Glutamatergic neuron (in vitro differentiated cells): ENCODE measurements around the gene RHBDL1. TPM values are rescaled to one million over a fixed set of nuclear protein-coding genes. Genes with fewer than 3 reads are reported as not detected.

Experiments
- DNase-seq: peaks from one replicate; pipeline ENCODE4 v3.0.0; 2022
- H3K27ac Mint-ChIP-seq: one replicate; pipeline ENCODE4 v1.8.0; 2020; ENCODE audit warnings: mild to moderate bottlenecking, mixed read lengths, inconsistent platforms; ENCODE audit not compliant: unreplicated experiment
- H3K27me3 Mint-ChIP-seq: one replicate; pipeline ENCODE4 v1.8.0; 2020; ENCODE audit warnings: mild to moderate bottlenecking, moderate library complexity, mixed read lengths, inconsistent platforms; ENCODE audit not compliant: unreplicated experiment
- H3K36me3 Mint-ChIP-seq: one replicate; pipeline ENCODE4 v1.8.0; 2020; ENCODE audit warnings: mild to moderate bottlenecking, mixed read lengths, inconsistent platforms; ENCODE audit not compliant: unreplicated experiment
- H3K4me1 Mint-ChIP-seq: one replicate; pipeline ENCODE4 v1.8.0; 2020; ENCODE audit warnings: mild to moderate bottlenecking, low read depth, mixed read lengths, inconsistent platforms; ENCODE audit not compliant: unreplicated experiment
- H3K4me3 Mint-ChIP-seq: one replicate; pipeline ENCODE4 v1.8.0; 2020; ENCODE audit warnings: mild to moderate bottlenecking, mixed read lengths, inconsistent platforms; ENCODE audit not compliant: unreplicated experiment
- H3K9me3 Mint-ChIP-seq: one replicate; pipeline ENCODE4 v1.8.0; 2020; ENCODE audit warnings: mild to moderate bottlenecking, moderate library complexity, mixed read lengths, inconsistent platforms; ENCODE audit not compliant: unreplicated experiment
- total RNA-seq: library from RNA; stranded (reverse); fragmentation: NEBNext Ultra II Directional; extraction: Animal tissue kit (Norgen Biotek cat#: 25700); gene quantifications from one replicate; pipeline ENCODE4 v1.2.1, GENCODE V29; 2021; ENCODE audit not compliant: unreplicated experiment
- TF ChIP-seq, protein P1 (sequence below): fragments of 200-600 bp; sonication (generic); IDR thresholded peaks from one replicate; pipeline ENCODE4 v1.5.0; 2021; ENCODE audit not compliant: partially characterized antibody, unreplicated experiment

Gene RHBDL1
- total RNA-seq, 1 donor from 2014 or later = 8.2 TPM

DNA sequence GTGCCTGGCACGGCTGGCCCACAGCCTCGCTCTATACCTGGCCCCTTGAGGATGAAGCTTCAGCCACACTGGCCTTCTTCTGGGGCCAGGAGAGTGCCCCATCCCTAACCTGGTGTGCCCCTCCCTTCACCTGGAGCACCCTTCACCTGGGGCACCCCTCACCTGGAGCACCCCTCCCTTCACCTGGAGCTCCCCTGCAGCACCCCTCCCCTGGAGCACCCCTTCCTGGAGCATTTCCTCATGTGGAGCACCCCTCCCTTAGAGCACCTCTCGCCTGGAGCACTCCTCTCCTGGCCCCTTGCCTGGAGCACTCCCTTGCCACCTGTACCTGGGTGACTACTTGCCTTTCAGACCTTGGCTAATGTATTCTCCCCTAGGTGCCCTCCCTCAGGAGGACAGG lies 32.5 kb downstream of the RHBDL1 start:
- H3K4me3 Mint-ChIP-seq = peak overlapping the region; percentile 38
- H3K27ac Mint-ChIP-seq = peak overlapping the region; percentile 43
- DNase-seq = no peak
- H3K9me3 Mint-ChIP-seq = peaks cover 18% of the 10 kb centered on the region
- peaks cover 22% of the 10 kb centered on the region for H3K27me3 Mint-ChIP-seq
- no peaks in the 10 kb centered on the region for H3K36me3 Mint-ChIP-seq
- peaks cover 20% of the 10 kb centered on the region for H3K4me1 Mint-ChIP-seq
- TF ChIP-seq, protein P1, sequence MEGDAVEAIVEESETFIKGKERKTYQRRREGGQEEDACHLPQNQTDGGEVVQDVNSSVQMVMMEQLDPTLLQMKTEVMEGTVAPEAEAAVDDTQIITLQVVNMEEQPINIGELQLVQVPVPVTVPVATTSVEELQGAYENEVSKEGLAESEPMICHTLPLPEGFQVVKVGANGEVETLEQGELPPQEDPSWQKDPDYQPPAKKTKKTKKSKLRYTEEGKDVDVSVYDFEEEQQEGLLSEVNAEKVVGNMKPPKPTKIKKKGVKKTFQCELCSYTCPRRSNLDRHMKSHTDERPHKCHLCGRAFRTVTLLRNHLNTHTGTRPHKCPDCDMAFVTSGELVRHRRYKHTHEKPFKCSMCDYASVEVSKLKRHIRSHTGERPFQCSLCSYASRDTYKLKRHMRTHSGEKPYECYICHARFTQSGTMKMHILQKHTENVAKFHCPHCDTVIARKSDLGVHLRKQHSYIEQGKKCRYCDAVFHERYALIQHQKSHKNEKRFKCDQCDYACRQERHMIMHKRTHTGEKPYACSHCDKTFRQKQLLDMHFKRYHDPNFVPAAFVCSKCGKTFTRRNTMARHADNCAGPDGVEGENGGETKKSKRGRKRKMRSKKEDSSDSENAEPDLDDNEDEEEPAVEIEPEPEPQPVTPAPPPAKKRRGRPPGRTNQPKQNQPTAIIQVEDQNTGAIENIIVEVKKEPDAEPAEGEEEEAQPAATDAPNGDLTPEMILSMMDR = no peak

DNA sequence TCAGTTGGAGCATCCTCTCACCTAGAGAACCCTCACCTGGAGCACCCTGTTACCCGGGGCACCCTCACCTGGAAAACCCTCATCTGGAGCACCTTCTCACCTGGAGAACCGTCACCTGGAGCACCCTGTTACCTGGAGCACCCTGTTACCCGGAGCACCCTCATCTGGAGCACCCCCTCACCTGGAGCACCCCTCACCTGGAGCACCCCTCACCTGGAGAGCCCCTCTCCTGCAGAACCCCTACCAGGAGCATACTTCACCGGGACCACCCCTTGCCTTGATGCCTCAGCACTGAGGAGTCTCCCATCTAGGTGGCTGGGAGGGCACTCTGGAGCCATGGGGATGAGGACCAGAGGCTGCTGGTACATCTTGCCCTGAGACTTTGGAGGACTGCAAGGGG lies 33.5 kb downstream of the RHBDL1 start:
- TF ChIP-seq, protein P1 = no peak
- no peak for DNase-seq
- Mint-ChIP-seq H3K36me3 (no peaks in the 10 kb centered on the region), H3K27me3 (peaks cover 23% of the 10 kb centered on the region), H3K4me3 (peak overlapping the region; percentile 80), H3K4me1 (peaks cover 20% of the 10 kb centered on the region), H3K27ac (peak overlapping the region; percentile 98), H3K9me3 (peaks cover 22% of the 10 kb centered on the region)

DNA sequence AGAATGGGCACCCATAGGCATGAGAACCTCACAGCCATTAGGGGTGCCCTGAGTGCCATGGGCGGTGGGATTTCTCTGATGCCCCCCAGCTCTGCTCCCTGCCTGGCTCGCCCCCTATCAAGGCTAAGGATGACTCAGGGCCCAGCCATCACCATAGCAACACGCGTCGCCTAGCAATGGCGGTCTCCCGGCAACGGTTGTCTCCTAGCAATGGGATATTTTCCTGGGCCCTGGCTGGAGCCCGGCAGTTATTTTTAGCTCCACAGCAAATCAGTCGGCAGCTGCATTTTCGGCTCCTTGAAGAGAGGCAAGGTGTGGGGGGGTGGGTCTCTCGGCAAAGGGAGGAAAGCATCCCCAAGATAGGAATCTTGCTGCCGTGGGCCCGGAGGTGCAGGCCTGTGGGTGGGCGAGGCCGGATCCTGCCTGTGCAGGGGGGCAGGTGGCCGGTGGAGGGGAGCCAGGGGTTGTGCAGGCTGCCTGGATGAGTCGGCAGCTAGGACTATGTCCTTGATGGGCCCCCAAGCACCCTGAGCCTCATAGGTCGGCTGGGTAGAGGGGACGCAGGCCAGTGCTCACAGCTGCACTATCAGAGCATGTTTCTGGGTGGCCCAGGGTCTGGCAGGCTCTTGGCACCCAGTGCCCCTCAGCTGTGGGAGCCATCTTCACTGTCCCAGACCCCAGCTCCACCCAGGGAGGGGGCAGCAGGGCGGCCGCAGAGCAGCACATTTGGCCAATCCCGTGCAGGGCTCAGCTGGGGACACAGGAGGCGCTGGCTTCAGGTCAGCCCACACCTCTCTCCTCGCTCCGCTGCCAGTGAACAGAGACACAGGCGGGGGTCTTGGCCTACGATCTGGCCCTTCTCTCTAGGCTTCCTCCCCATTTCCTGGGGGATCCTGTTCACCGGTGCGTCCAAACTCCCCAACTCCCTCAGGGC lies 34.4 kb downstream of the RHBDL1 start:
- H3K36me3 Mint-ChIP-seq = no peaks in the 10 kb centered on the region
- peaks cover 23% of the 10 kb centered on the region for H3K9me3 Mint-ChIP-seq
- H3K27ac Mint-ChIP-seq = peak overlapping the region; percentile 98
- peaks cover 20% of the 10 kb centered on the region for H3K4me1 Mint-ChIP-seq
- TF ChIP-seq, protein P1 = no peak
- H3K4me3 Mint-ChIP-seq = peak overlapping the region; percentile 80
- H3K27me3 Mint-ChIP-seq = peaks cover 23% of the 10 kb centered on the region
- peak; percentile 88 for DNase-seq

DNA sequence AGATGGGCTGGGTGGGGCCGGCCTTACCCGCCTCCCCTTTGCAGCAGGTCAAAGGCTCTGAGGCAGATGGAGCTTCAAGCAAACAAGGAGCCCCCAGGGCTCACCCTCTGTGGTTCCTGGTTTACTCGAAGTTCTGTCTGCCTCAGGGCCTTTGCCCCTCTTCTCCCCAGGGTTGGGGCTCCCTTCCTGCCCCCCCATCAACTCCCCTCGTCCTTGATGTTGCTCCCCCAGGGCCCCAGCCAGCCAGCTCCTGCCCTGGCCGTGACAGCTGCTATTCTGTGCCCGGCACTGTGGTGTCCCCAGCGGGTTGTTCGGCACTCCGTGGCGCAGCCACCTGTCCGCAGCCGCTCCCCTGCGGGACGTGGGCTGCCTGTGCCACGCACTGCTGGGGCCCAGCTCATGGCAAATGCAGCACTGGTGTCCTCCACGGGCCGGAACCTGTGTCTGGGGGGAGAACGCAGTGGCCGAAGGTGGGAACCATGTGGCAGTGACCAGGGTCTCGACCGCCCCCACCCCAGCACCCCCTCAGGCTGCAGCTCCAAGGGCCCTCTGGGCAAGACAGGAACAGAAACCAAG lies 35.1 kb downstream of the RHBDL1 start:
- Mint-ChIP-seq H3K27ac (peak overlapping the region; percentile 98), H3K4me3 (peak overlapping the region; percentile 80)
- TF ChIP-seq, protein P1 = no peak

DNA sequence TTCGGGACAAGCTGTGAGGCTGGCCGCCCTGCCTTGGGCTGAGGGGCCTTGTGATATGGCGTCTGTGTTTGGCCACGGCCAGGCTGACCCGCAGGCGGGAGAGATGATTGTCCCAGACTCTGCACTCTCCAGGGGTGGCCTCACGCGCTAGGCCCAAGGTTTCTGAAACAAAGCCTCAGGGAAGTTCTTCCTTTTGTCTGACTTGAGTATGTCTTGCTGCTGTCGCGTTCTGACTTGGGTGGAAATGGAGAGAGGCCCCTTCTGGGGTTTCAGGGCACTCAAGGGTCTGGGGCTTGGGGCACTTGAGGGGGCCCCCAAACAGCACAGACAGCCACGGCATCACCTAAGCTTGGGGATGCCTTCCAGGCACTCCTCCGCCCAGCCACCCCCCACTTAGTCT lies 35.6 kb downstream of the RHBDL1 start:
- no peak overlapping the region for H3K4me3 Mint-ChIP-seq
- DNase-seq = no peak
- H3K27ac Mint-ChIP-seq = peak overlapping the region; percentile 98
- TF ChIP-seq, protein P1 = no peak
- H3K9me3 Mint-ChIP-seq = peaks cover 23% of the 10 kb centered on the region
- peaks cover 23% of the 10 kb centered on the region for H3K27me3 Mint-ChIP-seq
- H3K36me3 Mint-ChIP-seq = no peaks in the 10 kb centered on the region
- peaks cover 20% of the 10 kb centered on the region for H3K4me1 Mint-ChIP-seq

More for the DNA sequence above, 35.1 kb downstream of the RHBDL1 start:
- Mint-ChIP-seq H3K4me1 (peaks cover 20% of the 10 kb centered on the region), H3K9me3 (peaks cover 23% of the 10 kb centered on the region), H3K27me3 (peaks cover 23% of the 10 kb centered on the region), H3K36me3 (no peaks in the 10 kb centered on the region)
- DNase-seq = no peak
